ENCODE data around the gene CIRBP.

Gene CIRBP

GRCh38 chr19:1257475-1258162, 11.5 kb upstream of the CIRBP start:
- no peak for DNase-seq

- no peak for DNase-seq
Measured at GRCh38 chr19:1258163-1258492, 11.0 kb upstream of the CIRBP start.

GRCh38 chr19:1258707-1259205, 10.4 kb upstream of the CIRBP start:
- no peak for DNase-seq

GRCh38 chr19:1259206-1259875, 9.8 kb upstream of the CIRBP start:
- no peak for DNase-seq

- no peak for DNase-seq
Measured at GRCh38 chr19:1259876-1260748, 9.0 kb upstream of the CIRBP start.

- peak; percentile 89 for DNase-seq
Measured at GRCh38 chr19:1260749-1261537, 8.2 kb upstream of the CIRBP start.

GRCh38 chr19:1261538-1261797, 7.7 kb upstream of the CIRBP start:
- no peak for DNase-seq

GRCh38 chr19:1261798-1262622, 7.1 kb upstream of the CIRBP start:
- peak; percentile 25 for DNase-seq

- no peak for DNase-seq
Measured at GRCh38 chr19:1262623-1263123, 6.5 kb upstream of the CIRBP start.

GRCh38 chr19:1263188-1263587, 5.9 kb upstream of the CIRBP start:
- no peak for DNase-seq

- DNase-seq, result no peak
Measured at GRCh38 chr19:1264801-1265614, 4.1 kb upstream of the CIRBP start.

- DNase-seq, result no peak
Measured at GRCh38 chr19:1265615-1266128, 3.5 kb upstream of the CIRBP start.

- peak; percentile 61 for DNase-seq
Measured at GRCh38 chr19:1266129-1266915, 2.8 kb upstream of the CIRBP start.

- peak; percentile 35 for DNase-seq
Measured at GRCh38 chr19:1266916-1267476, 2.1 kb upstream of the CIRBP start.

- DNase-seq, result no peak
Measured at GRCh38 chr19:1267477-1268225, 1.5 kb upstream of the CIRBP start.

GRCh38 chr19:1268226-1269064, 687 bp upstream of the CIRBP start:
- no peak for DNase-seq

- DNase-seq, result peak; percentile 83
Measured at GRCh38 chr19:1269478-1270212, 513 bp downstream of the CIRBP start.
